Stimulated activated naive B cell treated with anti-CD40 and anti-IgM and Interleukin-4, amounts not matched to agents 10 μg/mL and 1 μg/mL and 100 μg/mL, for 72 hours (primary cell): Measurements from ENCODE around the gene BASP1.

ENCODE experiments used
- ATAC-seq, 2 donors: fragments of 150-1000 bp; cut with Tn5 transposase; replicated peaks; 2 replicates each; pipeline ENCODE4 v1.10.0; 2021; ENCODE audit warnings: moderate library complexity in 1 of 2
- DNase-seq: peaks from one replicate; pipeline ENCODE4 v3.0.0; 2021
- H3K27ac Mint-ChIP-seq: one replicate; pipeline ENCODE4 v1.8.0; 2022; ENCODE audit warnings: mild to moderate bottlenecking, mixed read lengths
- H3K27me3 Mint-ChIP-seq, 2 donors: one replicate each; pipeline ENCODE4 v1.8.0; 2022; ENCODE audit warnings: mixed read lengths in 2 of 2
- H3K36me3 Mint-ChIP-seq, 2 donors: one replicate each; pipeline ENCODE4 v1.8.0; 2022; ENCODE audit warnings: mixed read lengths in 2 of 2, mild to moderate bottlenecking in 1 of 2
- H3K4me1 Mint-ChIP-seq, 2 donors: one replicate each; pipeline ENCODE4 v1.8.0; 2022; ENCODE audit warnings: mixed read lengths in 2 of 2, mild to moderate bottlenecking in 1 of 2
- H3K4me3 Mint-ChIP-seq, 2 donors: one replicate each; pipeline ENCODE4 v1.8.0; 2022; ENCODE audit warnings: mild to moderate bottlenecking in 2 of 2, mixed read lengths in 2 of 2, moderate library complexity in 1 of 2
- H3K9me3 Mint-ChIP-seq, 2 donors: one replicate each; pipeline ENCODE4 v1.8.0; 2022; ENCODE audit warnings: mixed read lengths in 2 of 2, mild to moderate bottlenecking in 1 of 2

BASP1 gene

GRCh38 chr5:17222664-17223063 is 5.2 kb downstream of the BASP1 start:
- peak overlapping the region; percentile 44 to 61 for H3K4me3 Mint-ChIP-seq
- H3K27ac Mint-ChIP-seq: peak overlapping the region; percentile 85
- peaks cover 34 to 53% of the 10 kb centered on the region in 2 donors for H3K36me3 Mint-ChIP-seq
- DNase-seq: no peak
- no peaks in the 10 kb centered on the region for H3K9me3 Mint-ChIP-seq
- ATAC-seq: no peak
- peaks cover 54 to 81% of the 10 kb centered on the region in 2 donors for H3K4me1 Mint-ChIP-seq
- H3K27me3 Mint-ChIP-seq: no peaks in the 10 kb centered on the region

DNA sequence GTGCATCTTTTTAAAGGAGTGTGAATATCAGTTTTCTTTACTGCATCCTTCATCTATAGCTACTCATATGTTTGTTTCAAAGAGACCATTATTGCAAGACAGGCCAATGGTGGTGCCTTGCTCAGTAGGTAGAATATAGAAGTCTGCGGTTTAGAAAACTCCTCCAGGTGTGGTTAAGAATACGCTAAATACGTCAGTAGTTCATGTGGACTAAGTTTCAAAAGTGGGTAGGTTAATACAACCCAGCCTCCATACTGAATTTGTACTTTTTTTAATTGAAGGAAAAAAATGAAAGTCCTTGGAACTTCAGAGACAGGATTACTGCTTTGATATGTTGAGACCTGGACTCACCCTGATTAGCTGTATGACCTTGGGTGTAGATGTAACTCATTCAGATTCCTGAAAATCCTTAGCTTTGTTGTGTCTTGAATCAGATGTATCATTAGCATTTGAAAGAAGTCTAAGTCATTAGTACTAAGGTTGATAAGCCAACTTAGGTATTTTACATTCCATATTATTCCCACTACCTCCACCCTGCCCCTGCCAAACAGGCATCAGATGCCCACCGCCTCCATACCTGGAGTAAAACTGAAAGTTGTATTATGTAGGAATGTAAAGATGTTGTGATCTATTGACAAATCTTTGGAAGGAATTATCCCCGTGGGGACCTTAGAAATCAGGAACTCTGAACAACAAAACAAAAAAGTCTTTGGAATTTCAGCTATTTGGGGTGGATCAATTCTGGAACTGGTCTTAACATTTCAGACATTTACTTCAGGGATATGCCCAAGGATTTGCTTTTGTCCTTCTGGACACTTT is 6.1 kb downstream of the BASP1 start:
- Mint-ChIP-seq H3K4me1 (peaks cover 61 to 90% of the 10 kb centered on the region in 2 donors), H3K27ac (peak overlapping the region; percentile 85), H3K36me3 (peaks cover 37 to 62% of the 10 kb centered on the region in 2 donors), H3K9me3 (no peaks in the 10 kb centered on the region), H3K27me3 (no peaks in the 10 kb centered on the region), H3K4me3 (peak overlapping the region; percentile 32 to 76)
- DNase-seq (no peak), ATAC-seq (no peak)

DNA sequence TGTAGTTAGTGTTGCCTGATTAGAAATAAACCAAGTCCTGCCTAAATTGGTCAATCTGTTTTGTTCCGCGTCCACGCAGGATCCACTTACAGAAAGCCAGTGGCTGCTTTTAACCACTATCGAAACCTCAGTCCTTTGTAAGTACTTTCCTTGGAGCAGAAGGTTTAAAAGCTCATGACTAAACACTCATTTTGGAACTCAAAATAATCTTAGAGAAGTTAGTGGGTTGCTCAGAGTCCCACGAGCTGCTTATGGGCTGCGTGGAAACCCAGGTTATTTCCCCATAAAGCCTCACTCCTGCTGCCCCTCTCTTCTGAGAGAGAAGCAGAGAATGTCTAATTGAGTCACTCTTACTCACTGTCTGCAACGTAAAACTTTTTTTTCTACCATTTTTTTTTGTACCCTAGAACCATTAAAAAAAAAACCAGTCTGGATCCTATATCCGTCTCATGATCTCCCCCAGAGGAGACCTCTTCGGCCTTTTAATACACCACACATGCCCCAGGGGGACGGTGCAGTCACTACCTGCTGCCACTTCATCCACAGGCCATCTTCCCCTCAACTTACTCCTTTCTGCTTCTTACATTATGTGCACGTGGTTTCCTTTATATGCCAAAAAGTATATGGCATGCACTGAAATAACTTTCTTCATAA is 7.6 kb downstream of the BASP1 start:
- DNase-seq: peak; percentile 73
- peaks cover 31 to 61% of the 10 kb centered on the region in 2 donors for H3K36me3 Mint-ChIP-seq
- peaks cover 64 to 91% of the 10 kb centered on the region in 2 donors for H3K4me1 Mint-ChIP-seq

DNA sequence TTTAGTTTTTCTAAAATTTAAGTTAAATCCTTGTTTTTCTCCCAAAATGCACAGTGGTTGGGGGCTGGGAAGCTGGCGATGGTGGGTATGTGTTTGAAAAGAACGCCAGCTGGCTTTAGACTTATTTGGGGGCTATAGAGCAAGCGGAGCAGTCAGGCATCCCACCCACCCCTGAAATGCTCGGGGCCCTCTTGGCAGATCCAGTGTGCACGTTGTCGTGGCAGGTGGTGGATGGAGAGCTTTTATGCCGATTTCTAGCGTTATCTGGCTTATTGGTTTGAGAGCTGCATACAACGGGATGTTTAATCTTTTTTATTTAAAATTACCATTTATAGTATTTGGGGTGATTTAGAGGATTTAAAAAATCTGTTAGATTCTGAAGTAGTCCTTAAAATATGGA is 8.1 kb downstream of the BASP1 start:
- Mint-ChIP-seq H3K27ac (peak overlapping the region; percentile 85), H3K4me1 (peaks cover 64 to 91% of the 10 kb centered on the region in 2 donors), H3K4me3 (peak overlapping the region; percentile 42 to 76), H3K27me3 (no peaks in the 10 kb centered on the region), H3K9me3 (peaks cover 0 to 2% of the 10 kb centered on the region in 2 donors), H3K36me3 (peaks cover 32 to 63% of the 10 kb centered on the region in 2 donors)
- ATAC-seq: no peak
- DNase-seq: no peak

More for the DNA sequence above, 7.6 kb downstream of the BASP1 start:
- ATAC-seq: peak; percentile 89 to 92
- Mint-ChIP-seq H3K9me3 (no peaks in the 10 kb centered on the region), H3K27ac (peak overlapping the region; percentile 85), H3K27me3 (no peaks in the 10 kb centered on the region), H3K4me3 (peak overlapping the region; percentile 55 to 76)

- Mint-ChIP-seq H3K4me1 (peaks cover 64 to 89% of the 10 kb centered on the region in 2 donors), H3K27ac (peak overlapping the region; percentile 98), H3K27me3 (no peaks in the 10 kb centered on the region), H3K9me3 (peaks cover 0 to 2% of the 10 kb centered on the region in 2 donors), H3K4me3 (peak overlapping the region; percentile 78 to 85), H3K36me3 (peaks cover 43 to 64% of the 10 kb centered on the region in 2 donors)
- ATAC-seq (no peak), DNase-seq (no peak)
Measured at GRCh38 chr5:17227868-17228267, 10.4 kb downstream of the BASP1 start.

DNA sequence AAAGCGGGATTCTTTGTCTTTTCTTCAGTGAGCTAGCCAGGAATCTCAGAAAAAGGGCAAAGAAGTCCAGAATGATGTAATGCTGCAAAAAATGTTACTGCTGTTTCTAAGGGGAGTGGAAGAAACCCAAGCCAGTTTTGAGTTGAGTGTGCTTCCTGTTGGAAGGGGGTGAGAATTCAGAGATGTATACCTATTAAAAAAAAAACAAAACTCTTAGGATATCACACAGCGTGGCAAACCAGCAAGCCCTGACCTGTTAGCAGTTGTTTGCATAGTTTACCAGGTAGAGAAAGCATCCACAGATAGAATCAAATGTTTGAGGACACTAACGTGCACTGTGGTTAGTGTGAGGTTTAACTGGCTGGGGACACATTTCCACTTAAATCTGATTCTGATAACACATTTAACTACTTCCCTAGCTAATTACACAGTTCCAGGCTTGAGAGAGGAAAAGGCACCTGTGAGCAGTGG is 11.4 kb downstream of the BASP1 start:
- ATAC-seq (peak; percentile 32 to 41), DNase-seq (peak; percentile 33)
- Mint-ChIP-seq H3K27me3 (no peaks in the 10 kb centered on the region), H3K9me3 (peaks cover 0 to 2% of the 10 kb centered on the region in 2 donors), H3K4me1 (peaks cover 59 to 88% of the 10 kb centered on the region in 2 donors), H3K4me3 (peak overlapping the region; percentile 78 to 85), H3K36me3 (peaks cover 41 to 66% of the 10 kb centered on the region in 2 donors), H3K27ac (peak overlapping the region; percentile 98)

GRCh38 chr5:17229313-17229712 is 11.9 kb downstream of the BASP1 start:
- H3K27me3 Mint-ChIP-seq: no peaks in the 10 kb centered on the region
- DNase-seq: peak; percentile 36
- ATAC-seq: peak; percentile 63 to 68
- peak overlapping the region; percentile 98 for H3K27ac Mint-ChIP-seq
- peaks cover 0 to 2% of the 10 kb centered on the region in 2 donors for H3K9me3 Mint-ChIP-seq
- peak overlapping the region; percentile 78 to 85 for H3K4me3 Mint-ChIP-seq
- H3K36me3 Mint-ChIP-seq: peaks cover 37 to 64% of the 10 kb centered on the region in 2 donors
- H3K4me1 Mint-ChIP-seq: peaks cover 56 to 86% of the 10 kb centered on the region in 2 donors

DNA sequence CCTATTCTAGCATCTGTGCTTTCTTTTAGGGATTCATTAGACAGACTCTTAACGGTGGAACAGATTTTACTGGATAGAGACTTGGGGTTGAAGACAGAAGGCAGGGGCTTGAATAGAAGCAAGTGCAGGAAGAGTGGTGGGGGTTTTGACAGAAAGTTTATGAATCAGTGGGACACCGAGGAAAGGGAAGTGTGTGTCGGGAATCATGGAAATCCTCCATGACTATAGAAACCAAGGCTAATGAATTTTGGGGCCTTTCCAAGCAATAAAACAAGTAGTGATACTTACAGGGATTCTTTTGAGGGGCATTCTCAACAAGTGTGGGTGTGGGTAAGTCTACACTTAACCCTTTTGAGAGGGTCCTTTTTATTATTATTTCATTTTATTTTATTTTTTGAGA is 12.8 kb downstream of the BASP1 start:
- ATAC-seq: no peak
- Mint-ChIP-seq H3K9me3 (peaks cover 0 to 2% of the 10 kb centered on the region in 2 donors), H3K27me3 (no peaks in the 10 kb centered on the region), H3K4me1 (peaks cover 54 to 86% of the 10 kb centered on the region in 2 donors), H3K4me3 (peak overlapping the region in 1 of 2 donors; percentile 85), H3K36me3 (peaks cover 38 to 66% of the 10 kb centered on the region in 2 donors), H3K27ac (peak overlapping the region; percentile 98)
- no peak for DNase-seq

DNA sequence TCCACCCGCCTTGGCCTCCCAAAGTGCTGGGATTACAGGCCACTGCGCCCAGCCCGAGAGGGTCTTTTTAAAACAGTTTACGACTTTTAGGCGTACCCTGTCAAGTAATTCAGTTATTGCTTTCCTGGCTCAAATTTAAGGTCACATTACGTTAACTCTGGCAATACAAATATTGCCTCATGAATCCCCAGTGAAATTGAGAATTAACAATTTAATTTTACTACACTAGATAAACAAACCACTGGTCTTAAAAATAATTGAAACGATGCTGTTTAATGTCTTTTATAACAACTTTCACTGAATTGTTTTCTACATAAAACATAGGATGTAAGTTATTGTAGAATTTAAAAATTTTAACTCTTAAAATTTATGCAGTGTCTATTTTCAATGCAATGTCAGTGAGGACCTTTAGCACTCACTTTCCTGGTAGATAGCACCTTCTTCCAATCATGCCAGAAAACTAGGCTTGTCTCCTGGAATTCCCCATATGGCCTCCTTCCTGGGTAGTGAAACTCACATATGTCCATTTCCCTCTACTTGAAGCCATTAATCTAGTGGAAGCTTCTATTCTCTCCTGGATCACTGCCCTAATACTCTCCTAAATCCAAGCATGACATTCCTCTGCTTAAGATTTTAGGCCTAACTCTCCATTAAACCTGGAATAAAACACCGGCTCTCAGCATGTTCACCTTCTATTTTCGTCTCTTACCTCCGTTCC is 13.5 kb downstream of the BASP1 start:
- ATAC-seq (no peak), DNase-seq (no peak)
- Mint-ChIP-seq H3K4me1 (peaks cover 54 to 88% of the 10 kb centered on the region in 2 donors), H3K27ac (peak overlapping the region; percentile 75), H3K36me3 (peaks cover 43 to 74% of the 10 kb centered on the region in 2 donors), H3K27me3 (no peaks in the 10 kb centered on the region), H3K9me3 (peaks cover 0 to 2% of the 10 kb centered on the region in 2 donors), H3K4me3 (peak overlapping the region in 1 of 2 donors; percentile 3)

DNA sequence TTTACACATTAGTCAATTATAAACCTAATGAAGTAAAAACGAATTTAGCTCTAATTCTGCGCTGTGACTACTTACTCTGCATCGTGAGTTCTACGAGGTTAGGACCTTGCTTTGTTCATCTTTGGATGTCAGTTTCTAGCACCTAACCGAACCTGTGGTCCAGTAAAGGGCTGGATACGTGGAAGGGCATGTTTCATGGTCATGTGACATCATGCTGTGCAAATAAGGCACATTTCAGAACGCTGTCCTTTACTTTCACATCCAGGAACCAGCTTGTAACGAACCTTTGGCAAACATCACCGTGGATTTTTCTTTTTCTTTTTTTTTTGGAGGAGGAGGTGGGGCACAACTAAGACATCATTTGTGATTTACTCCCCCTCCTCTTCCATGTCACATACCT is 15.0 kb downstream of the BASP1 start:
- Mint-ChIP-seq H3K4me1 (peaks cover 49 to 88% of the 10 kb centered on the region in 2 donors), H3K27ac (no peak overlapping the region), H3K9me3 (peaks cover 0 to 2% of the 10 kb centered on the region in 2 donors), H3K4me3 (no peak overlapping the region), H3K27me3 (no peaks in the 10 kb centered on the region), H3K36me3 (peaks cover 42 to 74% of the 10 kb centered on the region in 2 donors)
- no peak for ATAC-seq
- no peak for DNase-seq

GRCh38 chr5:17233488-17233887 is 16.1 kb downstream of the BASP1 start:
- Mint-ChIP-seq H3K27ac (peak overlapping the region; percentile 31), H3K4me3 (no peak overlapping the region), H3K4me1 (peaks cover 45 to 88% of the 10 kb centered on the region in 2 donors), H3K27me3 (no peaks in the 10 kb centered on the region), H3K36me3 (peaks cover 49 to 69% of the 10 kb centered on the region in 2 donors), H3K9me3 (peaks cover 0 to 2% of the 10 kb centered on the region in 2 donors)
- ATAC-seq: no peak
- no peak for DNase-seq

- Mint-ChIP-seq H3K4me3 (no peak overlapping the region), H3K27ac (no peak overlapping the region), H3K27me3 (no peaks in the 10 kb centered on the region), H3K9me3 (peaks cover 0 to 2% of the 10 kb centered on the region in 2 donors), H3K4me1 (peaks cover 40 to 86% of the 10 kb centered on the region in 2 donors), H3K36me3 (peaks cover 46 to 65% of the 10 kb centered on the region in 2 donors)
- DNase-seq (no peak), ATAC-seq (no peak)
Measured at GRCh38 chr5:17234374-17234773, 16.9 kb downstream of the BASP1 start.

DNA sequence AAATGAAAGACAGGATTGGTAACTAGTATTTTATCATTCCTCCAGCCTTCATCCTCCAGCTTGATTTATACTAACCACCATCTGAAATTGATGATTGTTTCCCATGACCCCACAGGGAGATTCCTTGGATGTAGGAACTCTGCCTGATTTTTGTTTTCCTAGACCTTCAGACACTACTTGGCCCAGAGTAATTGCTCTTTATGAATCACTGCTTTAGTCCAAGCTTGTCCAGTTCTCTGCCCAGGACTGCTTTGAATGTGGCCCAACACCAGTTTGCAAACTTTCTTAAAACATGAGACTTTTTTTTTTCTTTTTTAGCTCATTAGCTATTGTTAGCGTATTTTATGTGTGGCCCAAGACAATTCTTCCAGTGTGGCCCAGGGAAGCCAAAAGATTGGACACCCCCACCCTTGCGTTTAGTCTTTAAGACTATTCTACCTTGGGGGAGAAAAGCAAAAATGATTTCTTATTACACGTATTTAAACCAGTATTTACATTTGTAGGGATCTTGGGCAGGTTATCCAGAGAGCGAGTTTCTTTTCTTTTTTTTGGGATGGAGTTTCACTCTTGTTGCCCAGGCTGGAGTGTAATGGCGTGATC is 18.4 kb downstream of the BASP1 start:
- H3K27ac Mint-ChIP-seq: peak overlapping the region; percentile 62
- no peak overlapping the region for H3K4me3 Mint-ChIP-seq

More for the DNA sequence above, 18.4 kb downstream of the BASP1 start:
- H3K9me3 Mint-ChIP-seq: no peaks in the 10 kb centered on the region
- H3K4me1 Mint-ChIP-seq: peaks cover 33 to 79% of the 10 kb centered on the region in 2 donors
- no peak for ATAC-seq
- DNase-seq: no peak
- H3K36me3 Mint-ChIP-seq: peaks cover 34 to 55% of the 10 kb centered on the region in 2 donors
- H3K27me3 Mint-ChIP-seq: no peaks in the 10 kb centered on the region
